CD8-positive, alpha-beta memory T cell (primary cell): ENCODE results near the gene PKIB. TPM values are rescaled to one million over a fixed set of nuclear protein-coding genes. Genes with fewer than 3 reads are reported as not detected.

Experiments used
- CTCF ChIA-PET: fragments of 350-600 bp; sonication (Branson Sonifier 250); formaldehyde crosslinking; loops from one replicate; lab custom pipeline; 2021; ENCODE audit warnings: antibody characterized with exemption; lab: Charles Lee
- POLR2A ChIA-PET: fragments of 350-600 bp; sonication (Branson Sonifier 250); formaldehyde crosslinking; loops from one replicate; lab custom pipeline; 2021; ENCODE audit warnings: antibody characterized with exemption; lab: Charles Lee
- DNase-seq, 5 donors: peaks; one replicate each; pipeline versions ENCODE4 v3.0.0 to v3.0.0-alpha.2; 2020 to 2022; ENCODE audit warnings: mixed read lengths in 1 of 5
- H3K27ac ChIP-seq: one replicate; pipeline ENCODE4 v1.7.0; 2013; ENCODE audit warnings: low read depth, mild to moderate bottlenecking, low read length, moderate library complexity
- H3K27me3 ChIP-seq: 2 replicates; pipeline ENCODE4 v1.7.0; 2013; ENCODE audit warnings: low read length, mild to moderate bottlenecking; ENCODE audit not compliant: insufficient read depth, poor library complexity, severe bottlenecking
- H3K36me3 ChIP-seq: 2 replicates; pipeline ENCODE4 v1.7.0; 2013; ENCODE audit warnings: mild to moderate bottlenecking, low read length, moderate library complexity; ENCODE audit not compliant: insufficient read depth
- H3K4me1 ChIP-seq: 2 replicates; pipeline ENCODE4 v1.7.0; 2013; ENCODE audit warnings: mild to moderate bottlenecking, low read length, moderate library complexity; ENCODE audit not compliant: insufficient read depth
- H3K4me3 ChIP-seq: 2 replicates; pipeline ENCODE4 v1.7.0; 2013; ENCODE audit warnings: mild to moderate bottlenecking, low read length
- H3K9me3 ChIP-seq: 2 replicates; pipeline ENCODE4 v1.7.0; 2013; ENCODE audit warnings: mild to moderate bottlenecking, low read length
- H3K27ac Mint-ChIP-seq, 8 donors: one replicate each; pipeline ENCODE4 v1.8.0; 2020 to 2021; ENCODE audit warnings: mixed read lengths in 8 of 8, mild to moderate bottlenecking in 6 of 8, inconsistent platforms in 3 of 8, moderate library complexity in 3 of 8
- H3K27me3 Mint-ChIP-seq, 2 donors: one replicate each; pipeline ENCODE4 v1.8.0; 2020 to 2021; ENCODE audit warnings: mixed read lengths in 2 of 2, mild to moderate bottlenecking in 1 of 2, moderate library complexity in 1 of 2
- H3K36me3 Mint-ChIP-seq, 3 donors: one replicate each; pipeline ENCODE4 v1.8.0; 2020 to 2021; ENCODE audit warnings: mixed read lengths in 3 of 3, inconsistent platforms in 1 of 3, mild to moderate bottlenecking in 1 of 3
- H3K4me1 Mint-ChIP-seq, 3 donors: one replicate each; pipeline ENCODE4 v1.8.0; 2020 to 2021; ENCODE audit warnings: mixed read lengths in 3 of 3, inconsistent platforms in 1 of 3, mild to moderate bottlenecking in 1 of 3
- H3K4me3 Mint-ChIP-seq, 7 donors: one replicate each; pipeline ENCODE4 v1.8.0; 2020 to 2021; ENCODE audit warnings: mixed read lengths in 7 of 7, mild to moderate bottlenecking in 6 of 7, moderate library complexity in 4 of 7, inconsistent platforms in 2 of 7
- H3K9me3 Mint-ChIP-seq, 5 donors: one replicate each; pipeline ENCODE4 v1.8.0; 2020 to 2022; ENCODE audit warnings: mixed read lengths in 5 of 5, mild to moderate bottlenecking in 3 of 5, moderate library complexity in 2 of 5, inconsistent platforms in 1 of 5
- polyA plus RNA-seq: library from polyadenylated mRNA; unstranded; fragments of 300-500 nt; fragmentation: Illumina TruSeq; gene quantifications from one replicate; pipeline ENCODE4 v1.2.3, GENCODE V29; 2021
- total RNA-seq, 2 experiments: library from RNA; stranded (reverse); gene quantifications; one replicate each; pipeline ENCODE4 v1.2.3, GENCODE V29; 2021

PKIB gene
- total and polyA plus RNA-seq, 3 experiments from 2014 or later: 0.26 to 0.98 TPM; not detected in 1

GRCh38 chr6:122692175-122692598, 82.0 kb downstream of the PKIB start:
- no peaks in the 10 kb centered on the region for H3K36me3 ChIP-seq
- H3K9me3 Mint-ChIP-seq: peaks cover 0 to 6% (median 0%) of the 10 kb centered on the region in 5 donors
- H3K4me1 ChIP-seq: no peaks in the 10 kb centered on the region
- H3K36me3 Mint-ChIP-seq: no peaks in the 10 kb centered on the region
- H3K27me3 Mint-ChIP-seq: peaks cover 1 to 24% of the 10 kb centered on the region in 2 donors
- H3K27me3 ChIP-seq: no peaks in the 10 kb centered on the region
- POLR2A ChIA-PET: no interaction called here
- no peak for DNase-seq
- no peak overlapping the region for H3K27ac ChIP-seq
- H3K4me1 Mint-ChIP-seq: no peaks in the 10 kb centered on the region
- CTCF ChIA-PET: no interaction called here
- H3K9me3 ChIP-seq: no peaks in the 10 kb centered on the region
- no peak overlapping the region for H3K27ac Mint-ChIP-seq
- H3K4me3 ChIP-seq: no peak overlapping the region
- H3K4me3 Mint-ChIP-seq: no peak overlapping the region

GRCh38 chr6:122692807-122693580, 82.8 kb downstream of the PKIB start:
- H3K36me3 ChIP-seq: no peaks in the 10 kb centered on the region
- ChIA-PET POLR2A (no interaction called here), CTCF (no interaction called here)
- Mint-ChIP-seq H3K9me3 (peaks cover 0 to 6% (median 0%) of the 10 kb centered on the region in 5 donors), H3K36me3 (no peaks in the 10 kb centered on the region), H3K27me3 (peaks cover 1 to 27% of the 10 kb centered on the region in 2 donors), H3K4me1 (no peaks in the 10 kb centered on the region), H3K27ac (no peak overlapping the region), H3K4me3 (no peak overlapping the region)
- H3K27me3 ChIP-seq: no peaks in the 10 kb centered on the region
- no peaks in the 10 kb centered on the region for H3K4me1 ChIP-seq
- DNase-seq: no peak
- H3K9me3 ChIP-seq: no peaks in the 10 kb centered on the region
- H3K27ac ChIP-seq: no peak overlapping the region
- no peak overlapping the region for H3K4me3 ChIP-seq

- Histone ChIP-seq H3K4me1 (no peaks in the 10 kb centered on the region), H3K27me3 (no peaks in the 10 kb centered on the region), H3K9me3 (no peaks in the 10 kb centered on the region), H3K27ac (no peak overlapping the region), H3K36me3 (no peaks in the 10 kb centered on the region), H3K4me3 (no peak overlapping the region)
- no peak overlapping the region for H3K27ac Mint-ChIP-seq
- no peaks in the 10 kb centered on the region for H3K4me1 Mint-ChIP-seq
- H3K27me3 Mint-ChIP-seq: peaks cover 1 to 27% of the 10 kb centered on the region in 2 donors
- peaks cover 0 to 3% (median 0%) of the 10 kb centered on the region in 5 donors for H3K9me3 Mint-ChIP-seq
- POLR2A ChIA-PET: no interaction called here
- CTCF ChIA-PET: no interaction called here
- no peak overlapping the region for H3K4me3 Mint-ChIP-seq
- H3K36me3 Mint-ChIP-seq: no peaks in the 10 kb centered on the region
- no peak for DNase-seq
Measured at GRCh38 chr6:122694075-122694474, 83.9 kb downstream of the PKIB start.

- Histone ChIP-seq H3K36me3 (no peaks in the 10 kb centered on the region), H3K4me3 (no peak overlapping the region), H3K27ac (no peak overlapping the region), H3K4me1 (no peaks in the 10 kb centered on the region), H3K9me3 (no peaks in the 10 kb centered on the region), H3K27me3 (no peaks in the 10 kb centered on the region)
- CTCF ChIA-PET: no interaction called here
- no peak overlapping the region for H3K27ac Mint-ChIP-seq
- no peak overlapping the region for H3K4me3 Mint-ChIP-seq
- DNase-seq: no peak
- H3K36me3 Mint-ChIP-seq: no peaks in the 10 kb centered on the region
- H3K27me3 Mint-ChIP-seq: peaks cover 0 to 27% of the 10 kb centered on the region in 2 donors
- H3K4me1 Mint-ChIP-seq: no peaks in the 10 kb centered on the region
- POLR2A ChIA-PET: no interaction called here
- H3K9me3 Mint-ChIP-seq: peaks cover 0 to 3% (median 0%) of the 10 kb centered on the region in 5 donors
Measured at GRCh38 chr6:122694602-122695001, 84.4 kb downstream of the PKIB start.

GRCh38 chr6:122695188-122695587, 85.0 kb downstream of the PKIB start:
- Histone ChIP-seq H3K27me3 (no peaks in the 10 kb centered on the region), H3K9me3 (no peaks in the 10 kb centered on the region), H3K4me3 (no peak overlapping the region), H3K4me1 (no peaks in the 10 kb centered on the region), H3K36me3 (no peaks in the 10 kb centered on the region), H3K27ac (no peak overlapping the region)
- no peaks in the 10 kb centered on the region for H3K36me3 Mint-ChIP-seq
- ChIA-PET CTCF (no interaction called here), POLR2A (interaction anchor here (0.7 kb wide), 1 partner anchor 24 kb away, joined by 3 read pairs; no protein-coding TSS in a partner anchor)
- peaks cover 0 to 3% (median 0%) of the 10 kb centered on the region in 5 donors for H3K9me3 Mint-ChIP-seq
- no peak for DNase-seq
- H3K27me3 Mint-ChIP-seq: peaks cover 0 to 27% of the 10 kb centered on the region in 2 donors
- H3K27ac Mint-ChIP-seq: no peak overlapping the region
- H3K4me3 Mint-ChIP-seq: no peak overlapping the region
- H3K4me1 Mint-ChIP-seq: no peaks in the 10 kb centered on the region

GRCh38 chr6:122696079-122696478, 85.9 kb downstream of the PKIB start:
- H3K4me3 ChIP-seq: no peak overlapping the region
- CTCF ChIA-PET: no interaction called here
- H3K4me1 ChIP-seq: no peaks in the 10 kb centered on the region
- Mint-ChIP-seq H3K36me3 (no peaks in the 10 kb centered on the region), H3K27ac (no peak overlapping the region), H3K27me3 (peaks cover 2 to 27% of the 10 kb centered on the region in 2 donors), H3K9me3 (peaks cover 0 to 2% (median 0%) of the 10 kb centered on the region in 5 donors), H3K4me3 (no peak overlapping the region), H3K4me1 (no peaks in the 10 kb centered on the region)
- H3K9me3 ChIP-seq: no peaks in the 10 kb centered on the region
- POLR2A ChIA-PET: no interaction called here
- H3K27me3 ChIP-seq: no peaks in the 10 kb centered on the region
- no peak for DNase-seq
- no peak overlapping the region for H3K27ac ChIP-seq
- H3K36me3 ChIP-seq: no peaks in the 10 kb centered on the region

GRCh38 chr6:122696853-122697252, 86.6 kb downstream of the PKIB start:
- Histone ChIP-seq H3K27me3 (no peaks in the 10 kb centered on the region), H3K4me3 (no peak overlapping the region), H3K9me3 (no peaks in the 10 kb centered on the region), H3K4me1 (no peaks in the 10 kb centered on the region), H3K27ac (no peak overlapping the region), H3K36me3 (no peaks in the 10 kb centered on the region)
- Mint-ChIP-seq H3K4me3 (no peak overlapping the region), H3K27ac (no peak overlapping the region), H3K36me3 (no peaks in the 10 kb centered on the region), H3K9me3 (peaks cover 0 to 2% (median 0%) of the 10 kb centered on the region in 5 donors), H3K4me1 (no peaks in the 10 kb centered on the region), H3K27me3 (peaks cover 2 to 23% of the 10 kb centered on the region in 2 donors)
- ChIA-PET POLR2A (no interaction called here), CTCF (no interaction called here)
- no peak for DNase-seq

GRCh38 chr6:122697458-122697857, 87.3 kb downstream of the PKIB start:
- Mint-ChIP-seq H3K27ac (no peak overlapping the region), H3K9me3 (peaks cover 0 to 2% (median 0%) of the 10 kb centered on the region in 5 donors), H3K36me3 (no peaks in the 10 kb centered on the region), H3K27me3 (peaks cover 2 to 20% of the 10 kb centered on the region in 2 donors), H3K4me1 (no peaks in the 10 kb centered on the region), H3K4me3 (no peak overlapping the region)
- ChIA-PET CTCF (no interaction called here), POLR2A (no interaction called here)
- Histone ChIP-seq H3K4me3 (no peak overlapping the region), H3K27ac (no peak overlapping the region), H3K4me1 (no peaks in the 10 kb centered on the region), H3K27me3 (no peaks in the 10 kb centered on the region), H3K9me3 (no peaks in the 10 kb centered on the region), H3K36me3 (no peaks in the 10 kb centered on the region)
- DNase-seq: no peak
